HG02884 (cell line): ENCODE data around the gene PXDN.
"Not testable (repeated sequence)": the region's sequence is repeated elsewhere in the genome, so short reads cannot be mapped to it uniquely, and the experiment has no call there.

ENCODE experiments used
- ATAC-seq: cut with Tn5 transposase; IDR thresholded peaks from one replicate; pipeline ENCODE4 v1.9.1; 2021; ENCODE audit warnings: mild to moderate bottlenecking, moderate library complexity; ENCODE audit not compliant: unreplicated experiment

The PXDN gene

GRCh38 chr2:1742301-1742680 is 2.0 kb downstream of the PXDN start:
- no peak for ATAC-seq

GRCh38 chr2:1741851-1742250 is 2.5 kb downstream of the PXDN start:
- ATAC-seq, result no peak

- ATAC-seq, result no peak
These were observed 3.4 kb downstream of the PXDN start for GRCh38 chr2:1740716-1741589.

- no peak for ATAC-seq
These were observed 4.2 kb downstream of the PXDN start for GRCh38 chr2:1739961-1740715.

- no peak for ATAC-seq
These were observed 4.9 kb downstream of the PXDN start for GRCh38 chr2:1739322-1739957.

- no peak for ATAC-seq
These were observed 5.5 kb downstream of the PXDN start for GRCh38 chr2:1738646-1739302.

- ATAC-seq, result no peak
These were observed 6.2 kb downstream of the PXDN start for GRCh38 chr2:1738163-1738562.

GRCh38 chr2:1736997-1737480 is 7.3 kb downstream of the PXDN start:
- ATAC-seq, result no peak

GRCh38 chr2:1736045-1736444 is 8.3 kb downstream of the PXDN start:
- no peak for ATAC-seq

GRCh38 chr2:1733298-1733697 is 11.0 kb downstream of the PXDN start:
- ATAC-seq, result not testable (repeated sequence)

GRCh38 chr2:1731963-1732768 is 12.1 kb downstream of the PXDN start:
- no peak for ATAC-seq

- ATAC-seq, result no peak
These were observed 12.8 kb downstream of the PXDN start for GRCh38 chr2:1731447-1731962.

- ATAC-seq, result no peak
These were observed 14.0 kb downstream of the PXDN start for GRCh38 chr2:1730015-1730927.

GRCh38 chr2:1729242-1729641 is 15.1 kb downstream of the PXDN start:
- no peak for ATAC-seq

GRCh38 chr2:1728821-1729220 is 15.5 kb downstream of the PXDN start:
- no peak for ATAC-seq

GRCh38 chr2:1727796-1728474 is 16.4 kb downstream of the PXDN start:
- ATAC-seq, result no peak

GRCh38 chr2:1727101-1727771 is 17.1 kb downstream of the PXDN start:
- no peak for ATAC-seq

GRCh38 chr2:1726558-1726957 is 17.8 kb downstream of the PXDN start:
- no peak for ATAC-seq
